ENCODE results near the gene ASB6.

- no peak for TF ChIP-seq CTCF (IDR thresholded peaks at IDR 0.05; ENCODE audit: low read depth, low read length, missing input control)
- TF ChIP-seq FOXA1 (IDR thresholded peaks at IDR 0.05): no peak
- no peak for TF ChIP-seq GABPA (IDR thresholded peaks at IDR 0.05 in 1 of 2, conservative IDR thresholded peaks at IDR 0.05 in 1 of 2)
- TF ChIP-seq ZBTB33 (IDR thresholded peaks at IDR 0.05): no peak
- no peak for TF ChIP-seq TAF1 (conservative IDR thresholded peaks at IDR 0.05)
- no peak for TF ChIP-seq MAX (IDR thresholded peaks at IDR 0.05)
- no peak for TF ChIP-seq YY1 (IDR thresholded peaks at IDR 0.05)
- TF ChIP-seq SP1 (IDR thresholded peaks at IDR 0.05): no peak
These were observed 51.5 kb downstream of the ASB6 start for GRCh38 chr9:129590466-129590865.

Data from liver (tissue), 3 donors.